Renal cortex interstitium (tissue), 11 donors: ENCODE measurements around the gene ZMIZ2. TPM values are rescaled to one million over a fixed set of nuclear protein-coding genes. Genes with fewer than 3 reads are reported as not detected.
"Not testable (repeated sequence)": the region's sequence is repeated elsewhere in the genome, so short reads cannot be mapped to it uniquely, and the experiment has no call there.

Source experiments
- DNase-seq, 11 donors: peaks; one replicate each; pipeline ENCODE4 v3.0.0-alpha.2; 2013; ENCODE audit warnings: low read depth in 9 of 11, low spot score in 4 of 11; ENCODE audit errors: extremely low read depth in 1 of 11
- polyA plus RNA-seq, 3 donors: library from polyadenylated mRNA; unstranded; fragments of 120-200 nt; gene quantifications; one replicate each; pipeline ENCODE4 v1.2.1, GENCODE V29; 2013; ENCODE audit not compliant: insufficient read length in 3 of 3

The ZMIZ2 gene
- polyA plus RNA-seq, 3 donors = 53.9 to 109 (median 72.0) TPM

DNA sequence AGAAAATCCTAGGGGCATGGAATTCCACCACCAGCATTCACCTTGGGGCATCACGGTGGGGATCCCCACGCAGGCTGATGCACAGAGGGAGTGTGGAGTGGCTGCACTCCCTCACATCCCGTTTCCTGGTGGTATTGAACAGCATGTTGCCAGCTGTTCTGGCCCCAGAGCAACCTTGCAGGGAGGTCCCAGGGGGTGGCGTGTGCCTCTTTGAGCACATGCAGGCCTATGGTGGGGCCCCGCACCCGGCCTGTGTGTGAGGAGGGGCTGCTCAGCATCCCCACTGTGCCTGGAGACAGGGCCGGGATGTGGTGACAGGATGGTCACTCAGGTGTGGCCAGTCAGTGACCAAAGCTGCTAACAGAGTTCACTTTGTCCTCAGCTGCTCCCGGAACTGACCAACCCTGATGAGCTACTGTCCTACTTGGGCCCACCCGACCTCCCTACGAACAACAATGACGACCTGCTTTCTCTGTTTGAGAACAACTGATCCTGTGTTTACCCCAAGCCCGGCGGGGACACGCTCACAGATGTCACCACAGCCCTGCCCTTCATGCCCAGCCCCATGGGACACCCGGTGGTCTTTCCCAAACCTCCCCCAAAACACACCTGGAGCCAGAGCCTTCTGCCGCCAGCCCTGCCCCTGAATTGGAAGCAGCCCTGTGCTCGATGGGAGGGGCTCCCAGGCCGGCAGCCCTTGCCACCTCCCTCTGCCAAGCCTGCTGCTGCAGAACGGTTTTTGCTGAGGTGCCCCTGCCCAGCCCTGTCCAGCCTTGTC is 18.7 kb downstream of the ZMIZ2 start:
- no peak for DNase-seq

- peak in 10 of 11 donors; percentile 53 to 80 (median 74) for DNase-seq
Observed at GRCh38 chr7:44767912-44768627, 19.4 kb downstream of the ZMIZ2 start.

DNA sequence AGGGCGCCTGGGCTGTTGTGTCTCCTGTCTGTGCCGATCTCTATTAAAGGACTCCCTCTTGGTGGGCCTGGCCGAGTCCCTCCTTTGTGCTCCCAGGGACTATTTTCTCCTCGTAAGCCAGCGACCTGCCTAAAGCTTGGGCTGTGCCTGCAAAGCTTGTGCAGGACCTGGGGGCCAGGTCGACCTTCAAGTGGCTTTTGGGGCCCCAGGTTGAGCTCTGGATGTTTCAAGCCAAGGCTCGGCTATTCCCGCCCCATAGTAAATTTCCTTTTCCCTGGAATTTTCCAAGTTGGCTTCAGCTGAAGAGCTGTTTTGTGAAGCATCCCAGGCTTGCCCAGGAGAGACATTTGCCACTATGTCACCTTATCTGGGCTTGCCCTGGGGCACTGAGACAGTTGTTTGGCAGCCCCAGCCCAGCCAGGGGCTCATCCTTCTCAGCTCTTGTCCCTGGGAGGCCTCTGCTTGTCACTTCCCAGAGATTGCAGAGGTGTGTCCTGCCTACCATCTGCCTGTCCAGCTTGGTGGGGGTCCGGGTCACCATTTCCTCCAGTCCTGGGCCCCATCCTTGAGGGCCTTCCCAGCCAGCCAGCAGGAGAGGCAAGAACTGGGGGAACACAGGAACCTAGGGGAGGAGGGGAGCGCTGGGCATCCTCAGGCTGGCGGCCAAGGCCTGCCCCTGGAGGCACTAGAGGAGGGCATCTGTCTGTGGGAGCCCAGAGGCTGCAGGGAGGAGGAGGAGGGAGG is 20.2 kb downstream of the ZMIZ2 start:
- no peak for DNase-seq

DNA sequence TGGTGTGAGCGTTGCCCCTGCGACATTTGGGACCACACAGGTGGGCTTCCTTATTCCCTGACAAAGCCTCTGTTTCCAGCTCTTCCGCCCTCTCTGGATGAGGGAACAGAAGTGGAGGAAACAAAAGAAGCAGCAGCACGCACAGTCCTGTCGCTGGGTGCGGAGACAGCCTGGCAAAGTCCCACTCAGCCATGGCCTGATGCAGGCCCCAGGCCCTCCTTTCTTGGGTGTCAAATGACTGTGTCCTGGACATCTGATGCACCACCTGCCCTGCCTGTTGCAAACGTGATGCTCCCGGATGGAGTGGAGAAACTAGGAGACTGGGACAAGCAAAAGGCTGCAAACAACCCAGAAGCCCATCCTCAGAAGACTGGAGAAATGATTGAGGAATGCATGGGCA is 20.7 kb downstream of the ZMIZ2 start:
- DNase-seq = no peak

DNA sequence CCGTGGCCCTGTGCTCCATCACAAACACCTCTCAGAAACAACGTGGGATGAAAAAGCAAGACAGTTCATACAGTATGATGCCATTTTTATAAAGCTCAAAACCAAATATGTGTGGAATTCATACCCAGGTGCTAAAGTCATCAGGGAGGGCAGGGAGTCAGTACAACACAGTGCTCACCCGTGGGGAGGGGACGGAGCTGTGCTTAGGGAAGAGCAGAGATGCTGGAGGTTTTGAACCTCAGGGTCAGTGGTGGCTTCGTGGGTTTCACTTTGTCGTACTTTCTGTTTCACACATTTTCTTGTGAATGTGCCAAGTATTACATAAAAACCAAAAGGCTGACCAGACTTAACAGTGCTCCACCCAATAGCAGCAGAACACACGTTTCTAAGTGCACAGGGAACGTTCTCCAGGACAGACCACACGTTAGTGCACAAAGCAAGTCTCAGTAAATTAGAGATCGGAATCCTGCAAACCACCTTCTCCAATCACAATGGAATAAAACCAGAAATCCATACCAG is 21.2 kb downstream of the ZMIZ2 start:
- DNase-seq = no peak

- no peak for DNase-seq
Observed at GRCh38 chr7:44771358-44771757, 22.7 kb downstream of the ZMIZ2 start.

- no peak for DNase-seq
Observed at GRCh38 chr7:44772440-44772839, 23.8 kb downstream of the ZMIZ2 start.

DNA sequence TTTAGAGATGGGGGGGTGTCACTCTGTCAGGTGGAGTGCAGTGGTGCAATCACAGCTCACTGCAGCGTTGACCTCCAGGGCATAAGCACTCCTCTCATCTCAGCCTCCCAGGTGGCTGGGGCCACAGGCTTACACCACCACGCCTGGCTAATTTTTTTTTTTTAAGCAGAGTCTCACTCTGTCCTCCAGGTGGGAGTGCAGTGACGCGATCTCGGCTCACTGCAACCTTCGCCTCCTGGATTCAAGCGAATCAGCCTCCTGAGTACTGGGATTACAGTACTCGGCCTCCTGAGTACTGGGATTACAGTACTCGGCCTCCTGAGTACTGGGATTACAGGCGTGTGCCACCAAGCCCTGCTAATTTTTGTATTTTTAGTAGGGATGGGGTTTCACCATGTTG is 24.2 kb downstream of the ZMIZ2 start:
- DNase-seq = no peak

GRCh38 chr7:44774486-44774885 is 25.8 kb downstream of the ZMIZ2 start:
- not testable (repeated sequence) for DNase-seq

DNA sequence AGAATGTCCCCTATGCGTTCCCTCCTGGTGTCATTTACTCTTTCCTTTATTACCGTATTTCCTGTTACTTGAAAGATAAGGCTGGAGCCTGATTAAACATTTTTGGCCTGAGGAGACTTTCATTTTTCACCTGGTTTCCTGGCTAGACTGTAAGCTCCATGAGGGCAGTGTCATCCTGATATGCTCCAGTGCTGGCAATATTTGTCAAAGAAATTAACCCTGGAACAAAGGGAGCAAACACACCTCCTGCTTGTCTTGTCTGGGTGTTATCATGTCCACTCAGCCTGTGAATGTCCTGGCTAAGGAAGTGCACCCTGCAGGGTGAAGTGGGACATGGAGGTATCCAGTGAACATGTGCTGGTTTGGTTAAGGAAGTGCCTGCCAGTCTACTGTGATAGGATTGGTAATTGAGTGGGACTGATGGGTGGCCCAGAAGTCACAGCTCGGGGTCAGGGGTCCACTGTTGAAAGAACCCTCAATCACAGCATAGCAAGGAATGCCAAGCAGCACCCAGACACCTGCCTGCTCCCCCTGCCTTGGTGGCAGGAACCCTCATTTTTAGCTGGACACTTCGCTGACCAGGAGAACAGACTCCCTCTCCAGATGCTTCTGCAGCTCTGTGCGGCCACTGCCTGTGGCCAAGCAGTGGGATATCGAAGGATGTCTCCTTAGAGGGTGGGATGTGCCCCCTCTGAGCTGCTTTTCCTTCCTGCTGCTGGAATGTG is 26.9 kb downstream of the ZMIZ2 start:
- no peak for DNase-seq

DNA sequence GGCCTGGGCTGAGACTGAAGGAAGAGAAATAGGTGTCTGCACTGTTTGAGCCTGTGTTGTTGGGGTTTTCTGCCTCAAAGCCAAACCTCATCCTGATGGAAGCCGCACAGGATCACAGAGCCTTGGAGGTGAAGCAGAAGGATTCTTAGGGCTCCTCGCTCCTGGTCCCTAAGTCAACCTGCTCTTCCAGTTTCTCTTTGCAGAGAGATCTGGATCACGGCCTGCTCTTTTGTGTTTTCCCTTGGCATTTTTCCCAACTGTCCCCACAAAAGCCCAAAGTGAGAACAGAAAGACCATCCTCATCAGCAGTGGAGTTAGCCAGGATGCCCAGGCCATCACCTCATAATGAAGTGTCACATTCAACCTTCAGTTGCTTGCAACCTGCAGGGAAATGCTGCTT is 27.6 kb downstream of the ZMIZ2 start:
- no peak for DNase-seq

DNA sequence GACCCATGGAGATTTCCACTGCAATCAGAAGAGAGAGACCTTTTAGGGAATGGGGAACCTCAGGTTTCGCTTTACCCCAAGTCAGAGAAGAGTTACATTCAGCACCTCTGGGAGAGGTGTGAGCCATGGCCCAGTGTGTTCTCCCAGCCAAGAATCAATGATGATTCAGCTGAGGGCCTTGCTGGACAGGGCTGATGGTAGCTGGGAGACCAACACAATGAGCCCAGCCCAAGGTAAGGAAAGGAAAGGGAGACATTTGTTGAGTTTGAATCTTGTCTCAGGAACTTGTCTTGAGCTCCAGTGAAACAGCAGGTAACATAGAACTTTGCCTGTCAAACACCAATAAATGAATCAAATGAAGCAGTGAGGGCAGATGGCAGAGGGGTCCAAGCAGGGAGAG is 33.8 kb downstream of the ZMIZ2 start:
- no peak for DNase-seq

DNA sequence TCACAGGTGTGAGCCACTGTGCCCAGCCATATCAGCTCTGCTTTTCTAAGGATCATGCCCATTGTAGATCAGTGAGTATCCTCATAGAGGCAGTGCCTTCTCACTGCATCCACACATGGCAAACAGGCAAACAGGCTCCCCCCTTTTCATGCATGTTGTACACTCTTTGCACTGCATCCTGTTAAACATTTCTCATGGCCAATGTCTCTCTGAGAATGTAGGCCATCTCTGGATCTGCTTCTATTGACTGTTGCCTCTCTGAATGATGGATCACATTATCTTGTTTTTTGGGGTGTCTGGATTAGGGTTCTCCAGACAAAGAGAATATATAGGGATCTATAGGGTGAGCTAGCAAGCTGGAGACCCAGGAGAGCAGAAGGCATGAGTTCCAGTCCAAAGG is 34.8 kb downstream of the ZMIZ2 start:
- DNase-seq = no peak

DNA sequence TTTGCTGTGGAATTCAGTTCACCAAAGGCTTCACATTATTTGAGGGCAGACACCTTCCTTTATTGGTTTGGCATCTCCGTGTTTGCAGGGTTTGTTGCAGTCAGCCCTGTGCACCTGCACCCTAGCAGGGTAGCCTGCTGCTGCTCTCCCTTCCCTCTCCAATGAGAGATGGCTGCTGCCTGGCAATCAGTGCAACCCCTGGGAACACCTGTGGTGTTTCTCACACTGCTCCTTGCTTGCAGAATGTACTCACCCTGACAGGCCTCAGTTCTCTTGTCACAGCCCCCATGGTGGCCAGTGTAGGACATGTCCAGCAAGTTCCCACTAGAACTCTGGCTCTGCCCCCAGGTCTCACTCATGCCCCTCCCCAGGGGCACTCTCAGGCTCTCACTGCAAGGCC is 35.7 kb downstream of the ZMIZ2 start:
- no peak for DNase-seq

- DNase-seq = not testable (repeated sequence)
Observed at GRCh38 chr7:44785218-44785617, 36.6 kb downstream of the ZMIZ2 start.

GRCh38 chr7:44787041-44787440 is 38.4 kb downstream of the ZMIZ2 start:
- DNase-seq = no peak

DNA sequence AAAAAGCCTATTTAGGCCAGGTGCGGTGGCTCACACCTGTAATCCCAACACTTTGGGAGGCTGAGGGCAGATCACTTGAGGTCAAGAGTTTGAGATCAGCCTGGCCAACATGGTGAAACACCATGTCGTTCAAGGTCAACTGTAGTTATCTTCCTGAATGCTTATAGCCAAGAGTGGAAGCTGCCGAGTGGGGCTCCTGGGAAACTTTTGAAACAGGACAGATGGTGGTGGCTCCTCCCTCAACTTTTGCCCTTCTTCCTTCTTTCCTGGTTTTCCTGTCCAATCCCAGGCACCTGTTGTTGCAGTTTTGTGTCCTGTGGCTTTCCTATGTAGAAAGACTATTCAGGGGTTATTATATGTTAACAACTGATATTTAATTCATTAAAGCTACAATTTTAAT is 39.1 kb downstream of the ZMIZ2 start:
- no peak for DNase-seq

- DNase-seq = no peak
Observed at GRCh38 chr7:44789990-44790389, 41.3 kb downstream of the ZMIZ2 start.
